Keratinocyte (primary cell): ENCODE data around the gene CACHD1. TPM values are rescaled to one million over a fixed set of nuclear protein-coding genes. Genes with fewer than 3 reads are reported as not detected.

Experiments used
- DNase-seq: peaks from one replicate; pipeline ENCODE4 v3.0.0-alpha.2; 2011; ENCODE audit warnings: low read depth, missing footprints, low spot score
- FAIRE-seq: peaks from 2 replicates; lab custom pipeline; 2011; peaks lifted over from hg19 to GRCh38; lab: Jason Lieb, UNC
- H2AFZ ChIP-seq: 2 replicates; pipeline ENCODE4 v1.6.0; 2012; ENCODE audit warnings: low read length, control low read depth, inconsistent platforms; ENCODE audit not compliant: control insufficient read depth
- H3K27ac ChIP-seq: 2 replicates; pipeline ENCODE4 v1.5.1; 2011; ENCODE audit warnings: low read length; ENCODE audit not compliant: control insufficient read depth, insufficient read depth
- H3K27me3 ChIP-seq: 3 replicates; pipeline ENCODE4 v1.6.0; 2011; ENCODE audit warnings: low read length; ENCODE audit not compliant: control insufficient read depth, insufficient read depth; ENCODE audit errors: extremely low read depth
- H3K36me3 ChIP-seq, 2 experiments: 2 replicates in 1 of 2; 3 replicates in 1 of 2; pipeline ENCODE4 v1.5.1; 2011; ENCODE audit warnings: low read length in 2 of 2, mild to moderate bottlenecking in 1 of 2; ENCODE audit not compliant: control insufficient read depth in 2 of 2, insufficient read depth in 2 of 2; ENCODE audit errors: extremely low read depth in 1 of 2
- H3K4me1 ChIP-seq: 3 replicates; pipeline ENCODE4 v1.5.1; 2011; ENCODE audit warnings: low read length; ENCODE audit not compliant: control insufficient read depth, insufficient read depth; ENCODE audit errors: extremely low read depth
- H3K4me2 ChIP-seq: 3 replicates; pipeline ENCODE4 v1.6.0; 2011; ENCODE audit warnings: low read depth, low read length; ENCODE audit not compliant: control insufficient read depth, insufficient read depth; ENCODE audit errors: extremely low read depth
- H3K4me3 ChIP-seq, 3 experiments: fragments of 200-600 bp in 1 of 3; sonication (generic) in 1 of 3; 2 replicates in 2 of 3; 3 replicates in 1 of 3; pipeline ENCODE4 v1.5.1; 2011 to 2016; ENCODE audit warnings: low read length in 3 of 3, mild to moderate bottlenecking in 3 of 3, control low read depth in 2 of 3, inconsistent platforms in 1 of 3, low read depth in 1 of 3, mixed read lengths in 1 of 3, mixed run types in 1 of 3, moderate library complexity in 1 of 3; ENCODE audit not compliant: control insufficient read depth in 2 of 3, insufficient read depth in 2 of 3; ENCODE audit errors: extremely low read depth in 1 of 3
- H3K79me2 ChIP-seq: 2 replicates; pipeline ENCODE4 v1.6.0; 2012; ENCODE audit warnings: low read length; ENCODE audit not compliant: control insufficient read depth, insufficient read depth
- H3K9ac ChIP-seq: 3 replicates; pipeline ENCODE4 v1.6.0; 2011; ENCODE audit warnings: low read length; ENCODE audit not compliant: control insufficient read depth, insufficient read depth; ENCODE audit errors: extremely low read depth
- H3K9me1 ChIP-seq: 3 replicates; pipeline ENCODE4 v1.6.0; 2011; ENCODE audit warnings: low read length; ENCODE audit not compliant: control insufficient read depth, insufficient read depth; ENCODE audit errors: extremely low read depth
- H3K9me3 ChIP-seq: 2 replicates; pipeline ENCODE4 v1.5.1; 2012; ENCODE audit warnings: low read depth, low read length; ENCODE audit not compliant: control insufficient read depth
- H4K20me1 ChIP-seq: 3 replicates; pipeline ENCODE4 v1.6.0; 2011; ENCODE audit warnings: low read length; ENCODE audit not compliant: control insufficient read depth, insufficient read depth; ENCODE audit errors: extremely low read depth
- CTCF ChIP-seq, 3 experiments: IDR thresholded peaks in 1 of 3; conservative IDR thresholded peaks in 1 of 3; optimal IDR thresholded peaks in 1 of 3; 2 replicates in 2 of 3; 3 replicates in 1 of 3; pipeline versions ENCODE3 to v1.5.1; 2011; ENCODE audit warnings: low read length in 3 of 3, mild to moderate bottlenecking in 3 of 3, moderate library complexity in 2 of 3, control low read depth in 1 of 3, inconsistent platforms in 1 of 3; ENCODE audit not compliant: insufficient read depth in 2 of 3; ENCODE audit errors: extremely low read depth in 1 of 3
- EZH2 ChIP-seq: IDR thresholded peaks from one replicate; pipeline ENCODE4 v1.6.1; 2012; ENCODE audit warnings: inconsistent platforms, mild to moderate bottlenecking, low read length, moderate library complexity
- dilution Hi-C: fragments of 300-500 bp; cut with MboI; formaldehyde crosslinking; loops from one replicate; pipeline ENCODE4 v1.7.0; 2020; ENCODE audit warnings: low sequenced_read_pairs; ENCODE audit not compliant: extremely low pct_ligation_motif_present
- polyA minus RNA-seq, 3 experiments: library from RNA; depleted of rRNA, polyadenylated mRNA; stranded (reverse); fragments of >200 nt; gene quantifications; 1 replicate in 1 of 3; 2 replicates in 1 of 3; 3 replicates in 1 of 3; pipeline ENCODE4 v1.2.3, GENCODE V29; 2011
- polyA plus RNA-seq, 5 experiments: library from polyadenylated mRNA; depleted of rRNA in 3 of 5; stranded (reverse) in 3 of 5; stranded (forward) in 1 of 5; unstranded in 1 of 5; fragments of >200 nt; gene quantifications; 1 replicate in 1 of 5; 2 replicates in 3 of 5; 3 replicates in 1 of 5; pipeline versions ENCODE4 v1.2.1 to v1.2.3, GENCODE V29; 2011 to 2012; ENCODE audit warnings: missing spikeins in 2 of 5, low read depth in 1 of 5, low replicate concordance in 1 of 5

The CACHD1 gene
- polyA plus RNA-seq (1.6 to 2.4 TPM (median 1.9 TPM) in 3 replicates), polyA minus RNA-seq (3.5 to 4.9 TPM (median 4.4 TPM) in 3 replicates)
- 1.7 TPM for polyA plus RNA-seq (2011; ENCODE audit: low read depth)
- polyA plus RNA-seq (2011; cell fraction: cytosol; rRNA removed) = 0.96 and 1.4 TPM in 2 replicates
- 5.4 and 5.9 TPM in 2 replicates for polyA plus RNA-seq (2011; cell fraction: nucleus; rRNA removed)
- polyA plus RNA-seq (2012; ENCODE audit: low replicate concordance) = 2.1 and 2.6 TPM in 2 replicates
- polyA minus RNA-seq (2011; cell fraction: cytosol; rRNA and poly(A)+ RNA removed) = 1.5 TPM
- polyA minus RNA-seq (2011; cell fraction: nucleus; rRNA and poly(A)+ RNA removed) = 6.4 and 9.4 TPM in 2 replicates

GRCh38 chr1:64469977-64470664 is at the start of gene CACHD1:
Gene CACHD1 (plus strand): TSS chr1:64470129. CDS start chr1:64470745, 616 bp downstream.
- peak within 1 kb of the TSS; percentile 66 for H3K4me2 ChIP-seq
- no peaks in the 10 kb centered on the region for H3K79me2 ChIP-seq
- H3K9me3 ChIP-seq = no peaks in the 10 kb centered on the region
- peak within 1 kb of the TSS; percentile 30 for H3K27ac ChIP-seq
- H3K36me3 ChIP-seq = no peaks in the 10 kb centered on the region
- DNase-seq (no peak), FAIRE-seq (no peak)
- peak within 1 kb of the TSS; percentile 87 for H2AFZ ChIP-seq
- TF ChIP-seq CTCF (optimal IDR thresholded peaks at IDR 0.05 in 1 of 3, IDR thresholded peaks at IDR 0.05 in 1 of 3, conservative IDR thresholded peaks at IDR 0.05 in 1 of 3; ENCODE audit: extremely low read depth in 1 of 3, insufficient read depth in 2 of 3, low read length in 3 of 3) = peak in 2 of 3 experiments; percentile 49 to 51
- no peak for TF ChIP-seq EZH2
- H4K20me1 ChIP-seq = no peaks in the 10 kb centered on the region
- H3K9me1 ChIP-seq = no peaks in the 10 kb centered on the region
- peaks cover 15% of the 10 kb centered on the region for H3K27me3 ChIP-seq
- peak within 1 kb of the TSS; percentile 64 to 80 (median 72) for H3K4me3 ChIP-seq
- H3K4me1 ChIP-seq = peaks cover 15% of the 10 kb centered on the region
- dilution Hi-C loops = no loop called here
- H3K9ac ChIP-seq = peak within 1 kb of the TSS; percentile 78

- no peak for FAIRE-seq
- no peaks in the 10 kb centered on the region for H4K20me1 ChIP-seq
- no peaks in the 10 kb centered on the region for H3K4me1 ChIP-seq
- no peaks in the 10 kb centered on the region for H3K79me2 ChIP-seq
- no peaks in the 10 kb centered on the region for H3K9me3 ChIP-seq
- H3K27ac ChIP-seq = no peak overlapping the region
- H3K4me2 ChIP-seq = no peak overlapping the region
- TF ChIP-seq EZH2 (no peak), CTCF (optimal IDR thresholded peaks at IDR 0.05 in 1 of 3, IDR thresholded peaks at IDR 0.05 in 1 of 3, conservative IDR thresholded peaks at IDR 0.05 in 1 of 3; ENCODE audit: extremely low read depth in 1 of 3, insufficient read depth in 2 of 3, low read length in 3 of 3) (no peak)
- no peaks in the 10 kb centered on the region for H3K36me3 ChIP-seq
- H2AFZ ChIP-seq = no peak overlapping the region
- no peak for DNase-seq
- H3K4me3 ChIP-seq = no peak overlapping the region
- H3K9ac ChIP-seq = no peak overlapping the region
- dilution Hi-C loops = no loop called here
- H3K27me3 ChIP-seq = no peaks in the 10 kb centered on the region
- no peaks in the 10 kb centered on the region for H3K9me1 ChIP-seq
These were observed 48.6 kb upstream of the CACHD1 start for GRCh38 chr1:64421377-64421776.
